Measurements from ENCODE around the gene C5orf52. TPM values are rescaled to one million over a fixed set of nuclear protein-coding genes. Genes with fewer than 3 reads are reported as not detected.

Gene C5orf52
- total and polyA plus RNA-seq, 3 experiments from 2014 or later = not detected

DNA sequence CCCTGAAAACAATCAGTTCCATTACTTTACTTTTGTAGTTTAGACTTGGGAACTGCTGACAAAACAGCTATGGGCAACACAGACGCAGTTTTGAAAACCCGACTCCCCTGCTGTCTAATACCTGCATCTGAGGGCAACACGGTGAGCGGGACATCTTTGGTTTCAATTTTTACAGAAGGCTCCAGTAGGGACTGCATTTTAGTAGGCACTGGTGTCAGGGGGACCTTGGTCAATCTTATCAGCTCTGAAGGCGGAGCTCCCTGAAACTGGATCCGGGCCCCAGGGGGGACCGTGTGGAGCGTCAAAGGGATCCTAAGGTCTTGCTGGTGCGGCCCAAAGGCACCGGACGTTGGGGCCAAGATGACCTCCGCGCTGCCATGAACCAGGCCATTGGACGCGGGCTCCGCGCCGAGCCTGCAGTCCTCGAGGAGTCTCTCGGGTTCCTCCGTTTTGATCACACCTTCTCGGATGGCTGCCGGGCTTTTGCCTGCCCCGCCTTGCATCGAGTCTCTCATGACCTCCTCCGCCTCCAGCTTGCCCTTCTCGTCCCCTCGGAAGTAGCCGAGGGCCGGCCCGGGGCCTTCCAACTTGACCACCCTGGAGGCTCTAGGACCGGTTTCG is 20.2 kb upstream of the C5orf52 start:
- Histone ChIP-seq H3K4me1 (ENCODE audit: insufficient read depth, low read length) (peaks cover 10% of the 10 kb centered on the region), H3K27me3 (ENCODE audit: insufficient read depth, low read length, poor library complexity, severe bottlenecking) (no peaks in the 10 kb centered on the region), H3K27ac (ENCODE audit: low read depth, low read length) (no peak overlapping the region), H3K9me3 (ENCODE audit: low read length) (no peaks in the 10 kb centered on the region), H3K36me3 (ENCODE audit: insufficient read depth, low read length) (no peaks in the 10 kb centered on the region), H3K4me3 (ENCODE audit: low read length) (no peak overlapping the region)
- H3K36me3 Mint-ChIP-seq = peaks cover 0 to 8% (median 3%) of the 10 kb centered on the region in 3 donors
- peaks cover 0 to 7% (median 2%) of the 10 kb centered on the region in 5 donors for H3K9me3 Mint-ChIP-seq
- ChIA-PET CTCF (interaction anchor here (0.6 to 2.6 kb wide), 12 partner anchors 16 to 370 kb away, joined by 3 to 14 read pairs (median 4); partner anchors contain the start of gene LSM11), POLR2A (interaction anchor here (0.8 kb wide), 1 partner anchor 20 kb away, joined by 3 read pairs; no protein-coding TSS in a partner anchor)
- peak overlapping the region in 2 of 8 donors; percentile 69 to 75 for H3K27ac Mint-ChIP-seq
- H3K27me3 Mint-ChIP-seq = peaks cover 0 to 6% of the 10 kb centered on the region in 2 donors
- peak overlapping the region in 3 of 7 donors; percentile 23 to 81 (median 39) for H3K4me3 Mint-ChIP-seq
- peaks cover 14 to 17% (median 15%) of the 10 kb centered on the region in 3 donors for H3K4me1 Mint-ChIP-seq
- peak in 1 of 5 donors; percentile 55 for DNase-seq

DNA sequence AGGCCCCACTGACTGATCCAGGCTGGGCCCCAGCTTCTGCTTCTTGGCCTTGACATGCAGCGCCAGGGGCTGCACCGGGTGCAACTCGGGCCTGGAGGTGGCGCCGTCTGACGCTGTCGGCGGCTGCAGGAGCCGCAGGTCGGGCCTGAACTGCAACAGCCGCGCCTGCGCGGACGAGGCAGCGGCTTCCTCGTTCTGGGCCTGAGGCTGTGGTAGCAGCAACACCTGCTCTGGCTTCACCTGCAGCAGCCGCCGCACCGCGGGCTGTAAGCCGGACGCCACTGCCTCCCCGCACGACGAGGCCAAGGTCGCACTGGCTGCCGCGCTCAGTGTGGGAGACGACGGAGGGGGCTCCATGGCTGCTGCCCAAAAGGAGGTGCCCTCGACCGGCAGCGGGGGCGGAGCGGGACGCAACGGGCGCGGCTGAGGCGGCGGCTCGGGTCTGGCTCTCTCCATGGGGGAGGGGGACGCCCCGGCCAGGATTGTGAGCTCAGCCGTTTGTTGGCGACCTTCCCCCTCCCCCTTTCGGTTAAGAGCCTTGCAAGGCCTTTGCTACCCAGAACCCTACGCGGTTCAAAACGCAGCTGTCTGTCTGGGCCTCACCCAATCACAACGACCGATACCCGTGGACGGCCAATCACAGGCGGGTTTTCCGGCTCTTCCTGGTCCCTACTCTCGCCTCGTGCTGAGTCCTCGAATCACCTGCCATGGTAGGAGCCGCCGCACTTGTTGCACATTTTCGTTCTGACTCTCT is 19.5 kb upstream of the C5orf52 start:
- Mint-ChIP-seq H3K36me3 (peaks cover 1 to 8% (median 3%) of the 10 kb centered on the region in 3 donors), H3K27ac (peak overlapping the region in 7 of 8 donors; percentile 61 to 86 (median 76)), H3K27me3 (peaks cover 0 to 6% of the 10 kb centered on the region in 2 donors), H3K4me1 (peaks cover 14 to 17% (median 15%) of the 10 kb centered on the region in 3 donors), H3K4me3 (peak overlapping the region; percentile 76 to 91 (median 81)), H3K9me3 (peaks cover 3 to 11% (median 5%) of the 10 kb centered on the region in 5 donors)
- Histone ChIP-seq H3K27me3 (ENCODE audit: insufficient read depth, low read length, poor library complexity, severe bottlenecking) (no peaks in the 10 kb centered on the region), H3K27ac (ENCODE audit: low read depth, low read length) (no peak overlapping the region), H3K4me1 (ENCODE audit: insufficient read depth, low read length) (peaks cover 10% of the 10 kb centered on the region), H3K9me3 (ENCODE audit: low read length) (no peaks in the 10 kb centered on the region), H3K4me3 (ENCODE audit: low read length) (peak overlapping the region; percentile 49), H3K36me3 (ENCODE audit: insufficient read depth, low read length) (no peaks in the 10 kb centered on the region)
- POLR2A ChIA-PET = no interaction called here
- peak; percentile 59 to 89 (median 77) for DNase-seq
- CTCF ChIA-PET = interaction anchor here (0.6 to 2.6 kb wide), 14 partner anchors 17 to 370 kb away, joined by 3 to 14 read pairs (median 3); partner anchors contain the start of gene LSM11

DNA sequence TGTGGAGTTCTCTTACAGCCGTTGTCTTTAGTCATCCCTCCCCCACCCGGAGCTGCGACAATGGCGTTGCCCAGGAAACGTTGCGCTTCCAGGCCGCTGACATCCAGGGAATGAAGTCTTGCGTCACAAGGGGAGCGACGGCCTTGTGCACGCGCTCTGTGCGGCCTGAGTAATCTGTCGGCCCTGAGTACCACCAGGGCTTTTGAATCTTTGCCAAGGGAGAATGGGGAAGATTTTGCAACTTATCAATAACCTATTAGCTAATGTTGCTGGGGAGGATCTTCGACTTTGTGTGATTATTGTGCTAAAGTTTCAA is 19.0 kb upstream of the C5orf52 start, which contains the start of gene SOX30:
Gene SOX30, minus strand, starts transcription at position 62 of the 316 bp plus-strand sequence. CDS start 360 bp downstream, outside the sequence.
- Mint-ChIP-seq H3K4me1 (peaks cover 14 to 17% (median 15%) of the 10 kb centered on the region in 3 donors), H3K4me3 (peak within 1 kb of the TSS; percentile 76 to 91 (median 81)), H3K27me3 (peaks cover 0 to 6% of the 10 kb centered on the region in 2 donors), H3K27ac (peak within 1 kb of the TSS in 7 of 8 donors; percentile 61 to 89 (median 76)), H3K36me3 (peaks cover 1 to 8% (median 3%) of the 10 kb centered on the region in 3 donors), H3K9me3 (peaks cover 3 to 11% (median 6%) of the 10 kb centered on the region in 5 donors)
- ChIA-PET POLR2A (no interaction called here), CTCF (interaction anchor here (1.0 to 2.6 kb wide), 6 partner anchors 32 to 220 kb away, joined by 3 to 14 read pairs (median 4); partner anchors contain the start of gene LSM11)
- no peak for DNase-seq
- H3K27me3 ChIP-seq (ENCODE audit: insufficient read depth, low read length, poor library complexity, severe bottlenecking) = no peaks in the 10 kb centered on the region
- H3K4me3 ChIP-seq (ENCODE audit: low read length) = peak within 1 kb of the TSS; percentile 49
- H3K27ac ChIP-seq (ENCODE audit: low read depth, low read length) = no peak within 1 kb of the TSS
- peaks cover 10% of the 10 kb centered on the region for H3K4me1 ChIP-seq (ENCODE audit: insufficient read depth, low read length)
- H3K36me3 ChIP-seq (ENCODE audit: insufficient read depth, low read length) = no peaks in the 10 kb centered on the region
- H3K9me3 ChIP-seq (ENCODE audit: low read length) = peaks cover 1% of the 10 kb centered on the region

DNA sequence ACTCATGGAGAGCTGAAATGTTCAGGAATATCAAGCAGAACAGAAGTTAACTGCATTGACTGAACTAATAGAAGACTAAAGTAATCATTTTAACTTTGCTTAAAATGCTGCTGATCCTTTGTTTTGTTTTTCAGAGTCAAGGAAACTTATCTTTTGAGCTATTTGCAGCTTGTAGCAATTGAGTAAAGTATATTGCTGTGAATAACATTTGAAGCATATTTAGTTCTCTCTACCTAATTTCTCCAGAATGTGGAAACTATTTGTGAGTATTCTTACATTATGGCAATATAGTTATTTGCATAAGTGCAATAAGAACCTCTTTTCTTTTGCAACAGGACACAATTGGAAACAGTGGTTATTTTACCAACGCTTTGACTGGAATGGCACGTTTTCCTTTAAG is 13.8 kb upstream of the C5orf52 start:
- H3K9me3 Mint-ChIP-seq = peaks cover 8 to 19% (median 15%) of the 10 kb centered on the region in 5 donors
- no peaks in the 10 kb centered on the region for H3K27me3 ChIP-seq (ENCODE audit: insufficient read depth, low read length, poor library complexity, severe bottlenecking)
- ChIA-PET CTCF (no interaction called here), POLR2A (no interaction called here)
- H3K36me3 Mint-ChIP-seq = peaks cover 12 to 41% (median 19%) of the 10 kb centered on the region in 3 donors
- no peak overlapping the region for H3K4me3 ChIP-seq (ENCODE audit: low read length)
- no peak overlapping the region for H3K4me3 Mint-ChIP-seq
- peaks cover 4% of the 10 kb centered on the region for H3K4me1 ChIP-seq (ENCODE audit: insufficient read depth, low read length)
- H3K9me3 ChIP-seq (ENCODE audit: low read length) = peaks cover 5% of the 10 kb centered on the region
- H3K27ac Mint-ChIP-seq = no peak overlapping the region
- H3K27ac ChIP-seq (ENCODE audit: low read depth, low read length) = no peak overlapping the region
- H3K4me1 Mint-ChIP-seq = peaks cover 6 to 10% (median 6%) of the 10 kb centered on the region in 3 donors
- DNase-seq = no peak
- peaks cover 2 to 5% of the 10 kb centered on the region in 2 donors for H3K27me3 Mint-ChIP-seq
- H3K36me3 ChIP-seq (ENCODE audit: insufficient read depth, low read length) = no peaks in the 10 kb centered on the region

DNA sequence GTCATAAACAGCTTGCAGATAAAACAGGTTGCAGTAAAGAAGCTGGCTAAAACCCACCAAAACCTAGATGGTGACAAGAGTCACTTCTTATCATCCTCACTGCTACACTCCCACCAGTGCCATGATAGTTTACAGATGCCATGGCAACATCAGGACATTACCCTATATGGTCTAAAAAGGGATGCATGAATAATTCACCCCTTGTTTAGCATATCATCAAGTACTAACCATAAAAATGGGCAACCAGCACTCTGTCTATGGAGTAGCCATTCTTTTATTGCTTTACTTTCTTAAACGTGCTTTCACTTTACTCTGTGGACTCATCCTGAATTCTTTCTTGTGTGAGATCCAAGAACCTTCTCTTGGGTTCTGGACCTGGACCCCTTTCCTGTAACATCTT is 12.4 kb upstream of the C5orf52 start:
- no peak overlapping the region for H3K4me3 ChIP-seq (ENCODE audit: low read length)
- Mint-ChIP-seq H3K36me3 (peaks cover 9 to 43% (median 19%) of the 10 kb centered on the region in 3 donors), H3K4me3 (no peak overlapping the region), H3K27ac (no peak overlapping the region), H3K9me3 (peaks cover 5 to 21% (median 15%) of the 10 kb centered on the region in 5 donors), H3K4me1 (no peaks in the 10 kb centered on the region), H3K27me3 (peaks cover 0 to 2% of the 10 kb centered on the region in 2 donors)
- DNase-seq = no peak
- no peaks in the 10 kb centered on the region for H3K27me3 ChIP-seq (ENCODE audit: insufficient read depth, low read length, poor library complexity, severe bottlenecking)
- H3K4me1 ChIP-seq (ENCODE audit: insufficient read depth, low read length) = no peaks in the 10 kb centered on the region
- H3K27ac ChIP-seq (ENCODE audit: low read depth, low read length) = no peak overlapping the region
- ChIA-PET CTCF (interaction anchor here (1.7 kb wide), 1 partner anchor 84 kb away, joined by 5 read pairs; no protein-coding TSS in a partner anchor), POLR2A (no interaction called here)
- H3K36me3 ChIP-seq (ENCODE audit: insufficient read depth, low read length) = no peaks in the 10 kb centered on the region
- peaks cover 5% of the 10 kb centered on the region for H3K9me3 ChIP-seq (ENCODE audit: low read length)

DNA sequence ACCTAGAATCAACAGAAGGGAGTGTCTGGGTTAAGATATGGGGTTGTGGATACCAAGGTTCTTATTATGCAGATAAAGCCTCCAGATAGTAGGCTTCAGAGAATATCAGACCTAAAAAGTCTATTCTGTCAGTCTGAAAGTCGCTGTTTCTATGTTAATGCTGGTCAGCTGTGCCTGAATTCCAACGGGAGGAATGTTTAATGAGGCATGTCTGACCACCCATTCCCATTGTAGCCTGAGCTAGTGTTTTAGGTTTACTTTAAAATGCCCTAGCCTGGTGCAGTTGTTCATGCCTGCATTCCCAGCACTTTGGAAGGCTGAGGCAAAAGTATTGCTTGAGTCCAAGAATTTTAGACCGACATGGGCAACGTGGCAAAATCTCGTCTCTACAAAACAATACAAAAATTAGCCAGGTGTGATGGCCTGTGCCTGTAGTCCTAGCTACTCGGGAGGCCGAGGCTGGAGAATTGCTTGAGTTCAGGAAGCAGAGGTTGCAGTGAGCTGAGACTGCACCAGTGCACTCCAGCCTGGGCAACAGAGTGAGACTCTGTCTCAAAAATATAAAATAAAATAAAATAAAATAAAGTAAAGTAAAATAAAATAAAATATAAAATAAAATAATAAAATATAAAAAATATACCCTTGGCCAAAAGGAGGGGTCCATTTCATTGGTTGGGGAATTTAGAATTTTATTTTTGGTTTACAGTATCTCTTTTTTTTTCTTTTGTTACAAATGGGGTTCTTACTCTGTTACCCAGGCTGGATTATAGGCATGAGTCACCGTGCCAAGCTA is 11.3 kb upstream of the C5orf52 start:
- Histone ChIP-seq H3K4me3 (ENCODE audit: low read length) (no peak overlapping the region), H3K27ac (ENCODE audit: low read depth, low read length) (no peak overlapping the region), H3K4me1 (ENCODE audit: insufficient read depth, low read length) (no peaks in the 10 kb centered on the region), H3K27me3 (ENCODE audit: insufficient read depth, low read length, poor library complexity, severe bottlenecking) (no peaks in the 10 kb centered on the region), H3K36me3 (ENCODE audit: insufficient read depth, low read length) (no peaks in the 10 kb centered on the region), H3K9me3 (ENCODE audit: low read length) (peaks cover 5% of the 10 kb centered on the region)
- H3K27ac Mint-ChIP-seq = no peak overlapping the region
- H3K27me3 Mint-ChIP-seq = peaks cover 0 to 2% of the 10 kb centered on the region in 2 donors
- ChIA-PET CTCF (interaction anchor here (1.7 kb wide), 1 partner anchor 83 kb away, joined by 5 read pairs; no protein-coding TSS in a partner anchor), POLR2A (no interaction called here)
- H3K4me3 Mint-ChIP-seq = no peak overlapping the region
- H3K36me3 Mint-ChIP-seq = peaks cover 9 to 43% (median 19%) of the 10 kb centered on the region in 3 donors
- peaks cover 5 to 21% (median 20%) of the 10 kb centered on the region in 5 donors for H3K9me3 Mint-ChIP-seq
- H3K4me1 Mint-ChIP-seq = no peaks in the 10 kb centered on the region
- no peak for DNase-seq

DNA sequence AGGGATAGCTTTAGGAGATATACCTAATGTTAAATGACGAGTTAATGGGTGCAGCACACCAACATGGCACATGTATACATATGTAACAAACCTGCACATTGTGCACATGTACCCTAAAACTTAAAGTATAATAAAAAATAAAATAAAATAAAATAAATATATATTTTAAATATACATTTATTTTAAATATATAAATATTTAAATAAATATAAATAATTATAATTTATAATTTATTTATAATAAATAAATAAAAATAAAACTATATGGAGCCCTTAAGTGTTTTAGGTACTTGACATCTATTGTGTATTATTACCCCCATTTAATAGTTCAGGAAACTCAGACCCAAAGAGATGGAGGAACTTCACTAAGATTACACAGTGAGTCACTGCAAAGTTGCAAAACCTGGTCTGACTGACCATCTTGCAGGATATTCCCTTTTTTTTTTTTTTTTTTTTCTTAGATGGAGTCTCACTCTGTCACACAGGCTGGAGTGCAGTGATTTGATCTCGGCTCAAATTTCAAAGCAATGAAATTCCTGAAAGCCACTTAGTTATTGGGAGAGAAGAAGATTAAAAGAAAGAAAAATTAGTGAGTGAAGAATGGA is 5.8 kb upstream of the C5orf52 start:
- H3K36me3 Mint-ChIP-seq = peaks cover 0 to 20% (median 4%) of the 10 kb centered on the region in 3 donors
- peaks cover 3% of the 10 kb centered on the region for H3K4me1 ChIP-seq (ENCODE audit: insufficient read depth, low read length)
- peaks cover 6 to 9% (median 8%) of the 10 kb centered on the region in 3 donors for H3K4me1 Mint-ChIP-seq
- no peak for DNase-seq
- no peak overlapping the region for H3K27ac ChIP-seq (ENCODE audit: low read depth, low read length)
- H3K9me3 Mint-ChIP-seq = peaks cover 0 to 13% (median 7%) of the 10 kb centered on the region in 5 donors
- peak overlapping the region in 1 of 7 donors; percentile 31 for H3K4me3 Mint-ChIP-seq
- no peak overlapping the region for H3K4me3 ChIP-seq (ENCODE audit: low read length)
- CTCF ChIA-PET = no interaction called here
- no peaks in the 10 kb centered on the region for H3K36me3 ChIP-seq (ENCODE audit: insufficient read depth, low read length)
- peaks cover 14 to 17% of the 10 kb centered on the region in 2 donors for H3K27me3 Mint-ChIP-seq
- no peaks in the 10 kb centered on the region for H3K9me3 ChIP-seq (ENCODE audit: low read length)
- H3K27ac Mint-ChIP-seq = peak overlapping the region in 2 of 8 donors; percentile 2 to 11
- POLR2A ChIA-PET = no interaction called here
- H3K27me3 ChIP-seq (ENCODE audit: insufficient read depth, low read length, poor library complexity, severe bottlenecking) = no peaks in the 10 kb centered on the region
